K562 (cell line): Measurements from ENCODE around the gene CEP95. TPM values are rescaled to one million over a fixed set of nuclear protein-coding genes. Genes with fewer than 3 reads are reported as not detected.

Source experiments
- CHD2 ChIP-seq: IDR thresholded peaks from 2 replicates; pipeline ENCODE4 v1.6.1; 2011; ENCODE audit warnings: low read depth, low read length
- GTF2F1 ChIP-seq: IDR thresholded peaks from 2 replicates; pipeline ENCODE4 v1.6.1; 2011; ENCODE audit warnings: low read depth, low read length, improper control_type of control experiment
- HNRNPL ChIP-seq: fragments of 200-400 bp; formaldehyde crosslinking; IDR thresholded peaks from 2 replicates; pipeline ENCODE4 v1.6.1; 2017; ENCODE audit warnings: low read depth, mild to moderate bottlenecking, low read length
- NCOA4 ChIP-seq: fragments of 450-650 bp; IDR thresholded peaks from 2 replicates; pipeline ENCODE4 v1.6.1; 2018; ENCODE audit warnings: mild to moderate bottlenecking; ENCODE audit not compliant: partially characterized antibody
- NFATC3 ChIP-seq: fragments of 450-650 bp; IDR thresholded peaks from 2 replicates; pipeline ENCODE4 v1.6.1; 2017; ENCODE audit warnings: mild to moderate bottlenecking
- NFYB ChIP-seq: IDR thresholded peaks from 2 replicates; pipeline ENCODE4 v1.6.1; 2011; ENCODE audit warnings: mild to moderate bottlenecking, moderate library complexity; ENCODE audit not compliant: insufficient read length; ENCODE audit errors: extremely low read depth
- NR2C2 ChIP-seq, 2 experiments: fragments of 200-800 bp in 1 of 2; sonication (Bioruptor generic) in 1 of 2; sonication (generic) in 1 of 2; formaldehyde crosslinking in 1 of 2; IDR thresholded peaks; 2 replicates each; pipeline versions ENCODE4 v1.6.1 to v1.8.0; 2016 to 2022; ENCODE audit warnings: mild to moderate bottlenecking in 1 of 2, missing compliant biosample characterization in 1 of 2, missing genetic modification characterization in 1 of 2, missing genetic modification reagents in 1 of 2
- PML ChIP-seq: IDR thresholded peaks from 2 replicates; pipeline ENCODE4 v1.6.1; 2012; ENCODE audit warnings: low read length, inconsistent platforms
- POLR2H ChIP-seq: IDR thresholded peaks from 2 replicates; pipeline ENCODE4 v1.6.1; 2016; ENCODE audit warnings: missing genetic modification characterization, low read depth, mild to moderate bottlenecking, control low read depth, missing compliant biosample characterization, moderate library complexity
- RB1 ChIP-seq: fragments of 450-650 bp; IDR thresholded peaks from 2 replicates; pipeline ENCODE4 v1.6.1; 2017; ENCODE audit warnings: low read depth, mild to moderate bottlenecking
- SAP30 ChIP-seq: fragments of 200-600 bp; sonication (generic); IDR thresholded peaks from 2 replicates; pipeline ENCODE4 v1.6.1; 2012; ENCODE audit warnings: borderline replicate concordance, low read depth, mild to moderate bottlenecking, moderate library complexity, low read length, control low read depth, inconsistent platforms; ENCODE audit not compliant: insufficient read depth, poor library complexity, severe bottlenecking
- SMAD1 ChIP-seq: fragments of 150-350 bp; IDR thresholded peaks from 2 replicates; pipeline ENCODE4 v1.6.1; 2014; ENCODE audit warnings: low read length, low read depth; ENCODE audit not compliant: partially characterized antibody
- SMARCA4 ChIP-seq: fragments of 450-650 bp; IDR thresholded peaks from 2 replicates; pipeline ENCODE4 v1.6.1; 2016
- SP1 ChIP-seq: sonication (generic); formaldehyde crosslinking; IDR thresholded peaks from 2 replicates; pipeline ENCODE4 v1.8.1; 2022; ENCODE audit warnings: mild to moderate bottlenecking, missing genetic modification reagents
- SRSF7 ChIP-seq: fragments of 200-400 bp; formaldehyde crosslinking; optimal IDR thresholded peaks from 2 replicates; pipeline ENCODE3; 2017; ENCODE audit warnings: mild to moderate bottlenecking, low read depth, low read length
- SUPT5H ChIP-seq: fragments of 450-650 bp; IDR thresholded peaks from 2 replicates; pipeline ENCODE4 v1.6.1; 2016
- TAF1 ChIP-seq: IDR thresholded peaks from 2 replicates; pipeline ENCODE4 v1.6.1; 2011; ENCODE audit warnings: mild to moderate bottlenecking, low read length, moderate library complexity; ENCODE audit not compliant: insufficient read depth, control insufficient read depth, severe bottlenecking; ENCODE audit errors: extremely low read depth
- TAF9B ChIP-seq: fragments of 450-650 bp; IDR thresholded peaks from 2 replicates; pipeline ENCODE4 v1.6.1; 2018; ENCODE audit warnings: mild to moderate bottlenecking; ENCODE audit not compliant: partially characterized antibody
- ZFP36 ChIP-seq: fragments of 150-350 bp; IDR thresholded peaks from 2 replicates; pipeline ENCODE4 v1.6.1; 2018; ENCODE audit warnings: low read length, low read depth; ENCODE audit not compliant: partially characterized antibody
- polyA plus RNA-seq, 8 experiments: library from polyadenylated mRNA; depleted of rRNA in 4 of 8; stranded (reverse) in 5 of 8; unstranded in 3 of 8; fragments of >200 nt; fragmentation: Nextera tagmentation in 2 of 8; fragmentation: Illumina TruSeq in 1 of 8; extraction: Ambion mirVana in 2 of 8; extraction: Trizol in 1 of 8; gene quantifications; 2 replicates each; pipeline versions ENCODE4 v1.2.1 to v1.2.3, GENCODE V29; 2011 to 2014; ENCODE audit warnings: inconsistent platforms in 1 of 8, missing spikeins in 1 of 8
- total RNA-seq, 7 experiments: library from RNA; depleted of rRNA in 6 of 7; stranded (reverse); fragments of >200 nt in 6 of 7; fragmentation: Illumina TruSeq in 2 of 7; extraction: Trizol in 2 of 7; gene quantifications; 2 replicates each; pipeline versions ENCODE4 v1.2.1 to v1.2.3, GENCODE V29; 2011 to 2021; ENCODE audit warnings: low replicate concordance in 1 of 7
- TF ChIP-seq, protein P1 (sequence below): fragments of 250-450 bp; sonication (Bioruptor Pico); IDR thresholded peaks from 2 replicates; pipeline ENCODE4 v1.8.0; 2021; ENCODE audit warnings: mild to moderate bottlenecking, moderate library complexity
- TF ChIP-seq, protein P2 (sequence below): sonication (generic); formaldehyde crosslinking; IDR thresholded peaks from 2 replicates; pipeline ENCODE4 v1.8.0; 2022; ENCODE audit warnings: mild to moderate bottlenecking, missing genetic modification reagents
- TF ChIP-seq, protein P3 (sequence below): fragments of 250-450 bp; sonication (Bioruptor Pico); IDR thresholded peaks from 2 replicates; pipeline ENCODE4 v1.8.0; 2022; ENCODE audit warnings: moderate library complexity, mild to moderate bottlenecking, inconsistent platforms
- TF ChIP-seq, protein P4 (sequence below), 2 experiments: fragments of 450-650 bp in 1 of 2; IDR thresholded peaks; 2 replicates each; pipeline ENCODE4 v1.6.1; 2011 to 2017; ENCODE audit warnings: low read depth in 2 of 2, antibody characterized with exemption in 1 of 2, borderline replicate concordance in 1 of 2, low read length in 1 of 2, mild to moderate bottlenecking in 1 of 2, mixed read lengths in 1 of 2; ENCODE audit not compliant: control insufficient read depth in 1 of 2

CEP95 gene
- total and polyA plus RNA-seq, 9 of the 15 experiments (the other 6 are each of a cell fraction or from before 2014, with no cell fraction given): 26.7 to 80.7 (median 56.9) TPM

DNA sequence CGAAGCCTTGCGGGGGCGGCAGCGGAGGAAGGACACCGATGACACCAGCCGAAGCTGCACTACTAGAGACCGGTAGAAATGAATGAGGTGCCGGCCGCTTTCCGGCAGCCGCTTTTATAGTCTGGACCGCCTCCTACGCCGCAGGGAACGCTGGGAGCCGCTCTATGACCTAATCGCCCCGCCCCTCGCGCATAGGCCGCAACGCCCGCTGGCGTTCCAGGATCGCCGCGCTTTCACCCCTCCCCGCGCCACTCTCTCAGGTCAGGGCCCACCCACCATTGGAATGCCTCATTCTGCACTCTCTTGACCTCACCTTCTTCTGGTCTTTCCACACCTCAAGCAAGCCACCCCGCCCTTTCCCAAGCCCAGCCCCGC lies 589 bp upstream of the CEP95 start, which contains the start of gene DDX5 (continued):
- TF ChIP-seq, protein P1, sequence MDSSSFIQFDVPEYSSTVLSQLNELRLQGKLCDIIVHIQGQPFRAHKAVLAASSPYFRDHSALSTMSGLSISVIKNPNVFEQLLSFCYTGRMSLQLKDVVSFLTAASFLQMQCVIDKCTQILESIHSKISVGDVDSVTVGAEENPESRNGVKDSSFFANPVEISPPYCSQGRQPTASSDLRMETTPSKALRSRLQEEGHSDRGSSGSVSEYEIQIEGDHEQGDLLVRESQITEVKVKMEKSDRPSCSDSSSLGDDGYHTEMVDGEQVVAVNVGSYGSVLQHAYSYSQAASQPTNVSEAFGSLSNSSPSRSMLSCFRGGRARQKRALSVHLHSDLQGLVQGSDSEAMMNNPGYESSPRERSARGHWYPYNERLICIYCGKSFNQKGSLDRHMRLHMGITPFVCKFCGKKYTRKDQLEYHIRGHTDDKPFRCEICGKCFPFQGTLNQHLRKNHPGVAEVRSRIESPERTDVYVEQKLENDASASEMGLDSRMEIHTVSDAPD: no peak
- TF ChIP-seq ZFP36 (no peak), POLR2H (tag) (peak; percentile 98), TAF9B (peak; percentile 92), PML (peak; percentile 96), NFYB (no peak), SRSF7 (no peak), SMARCA4 (no peak), RB1 (peak; percentile 76), CHD2 (no peak), TAF1 (peak; percentile 100), NR2C2 (CRISPR knock-in tag; IDR thresholded peaks at IDR 0.05) (no peak), NR2C2 (tag; IDR thresholded peaks at IDR 0.05) (peak; percentile 97), NFATC3 (no peak), NCOA4 (no peak), HNRNPL (peak; percentile 72; the same call in 1 of the 2 replicates), SAP30 (peak; percentile 81), SP1 (CRISPR knock-in tag) (peak; percentile 91), SMAD1 (peak; percentile 97), SUPT5H (peak; percentile 99), GTF2F1 (peak; percentile 97)
- TF ChIP-seq, protein P2, sequence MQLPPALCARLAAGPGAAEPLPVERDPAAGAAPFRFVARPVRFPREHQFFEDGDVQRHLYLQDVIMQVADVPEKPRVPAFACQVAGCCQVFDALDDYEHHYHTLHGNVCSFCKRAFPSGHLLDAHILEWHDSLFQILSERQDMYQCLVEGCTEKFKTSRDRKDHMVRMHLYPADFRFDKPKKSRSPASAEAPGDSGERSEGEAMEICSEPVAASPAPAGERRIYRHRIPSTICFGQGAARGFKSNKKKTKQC (CRISPR knock-in tag): 0 out of 2 replicates have a peak, but pooled peaks have one; percentile 64
- TF ChIP-seq, protein P3, sequence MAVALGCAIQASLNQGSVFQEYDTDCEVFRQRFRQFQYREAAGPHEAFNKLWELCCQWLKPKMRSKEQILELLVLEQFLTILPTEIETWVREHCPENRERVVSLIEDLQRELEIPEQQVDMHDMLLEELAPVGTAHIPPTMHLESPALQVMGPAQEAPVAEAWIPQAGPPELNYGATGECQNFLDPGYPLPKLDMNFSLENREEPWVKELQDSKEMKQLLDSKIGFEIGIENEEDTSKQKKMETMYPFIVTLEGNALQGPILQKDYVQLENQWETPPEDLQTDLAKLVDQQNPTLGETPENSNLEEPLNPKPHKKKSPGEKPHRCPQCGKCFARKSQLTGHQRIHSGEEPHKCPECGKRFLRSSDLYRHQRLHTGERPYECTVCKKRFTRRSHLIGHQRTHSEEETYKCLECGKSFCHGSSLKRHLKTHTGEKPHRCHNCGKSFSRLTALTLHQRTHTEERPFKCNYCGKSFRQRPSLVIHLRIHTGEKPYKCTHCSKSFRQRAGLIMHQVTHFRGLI (CRISPR knock-in tag): no peak
- TF ChIP-seq, protein P4, sequence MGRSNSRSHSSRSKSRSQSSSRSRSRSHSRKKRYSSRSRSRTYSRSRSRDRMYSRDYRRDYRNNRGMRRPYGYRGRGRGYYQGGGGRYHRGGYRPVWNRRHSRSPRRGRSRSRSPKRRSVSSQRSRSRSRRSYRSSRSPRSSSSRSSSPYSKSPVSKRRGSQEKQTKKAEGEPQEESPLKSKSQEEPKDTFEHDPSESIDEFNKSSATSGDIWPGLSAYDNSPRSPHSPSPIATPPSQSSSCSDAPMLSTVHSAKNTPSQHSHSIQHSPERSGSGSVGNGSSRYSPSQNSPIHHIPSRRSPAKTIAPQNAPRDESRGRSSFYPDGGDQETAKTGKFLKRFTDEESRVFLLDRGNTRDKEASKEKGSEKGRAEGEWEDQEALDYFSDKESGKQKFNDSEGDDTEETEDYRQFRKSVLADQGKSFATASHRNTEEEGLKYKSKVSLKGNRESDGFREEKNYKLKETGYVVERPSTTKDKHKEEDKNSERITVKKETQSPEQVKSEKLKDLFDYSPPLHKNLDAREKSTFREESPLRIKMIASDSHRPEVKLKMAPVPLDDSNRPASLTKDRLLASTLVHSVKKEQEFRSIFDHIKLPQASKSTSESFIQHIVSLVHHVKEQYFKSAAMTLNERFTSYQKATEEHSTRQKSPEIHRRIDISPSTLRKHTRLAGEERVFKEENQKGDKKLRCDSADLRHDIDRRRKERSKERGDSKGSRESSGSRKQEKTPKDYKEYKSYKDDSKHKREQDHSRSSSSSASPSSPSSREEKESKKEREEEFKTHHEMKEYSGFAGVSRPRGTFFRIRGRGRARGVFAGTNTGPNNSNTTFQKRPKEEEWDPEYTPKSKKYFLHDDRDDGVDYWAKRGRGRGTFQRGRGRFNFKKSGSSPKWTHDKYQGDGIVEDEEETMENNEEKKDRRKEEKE (IDR thresholded peaks at IDR 0.05; ENCODE audit: borderline replicate concordance in 1 of 2, control insufficient read depth in 1 of 2, low read depth in 2 of 2, low read length in 1 of 2): peak in 1 of 2 experiments; percentile 85; a peak in 1 of 4 replicates
